Neuronal stem cell (in vitro differentiated cells): Measurements from ENCODE around the gene RPL7A.

ENCODE experiments used
- DNase-seq: peaks from one replicate; pipeline ENCODE4 v3.0.0-alpha.2; 2013; ENCODE audit warnings: low spot score
- H2AFZ ChIP-seq: one replicate; pipeline ENCODE4 v1.6.1; 2013; ENCODE audit warnings: mild to moderate bottlenecking, low read length, inconsistent platforms
- H2AK5ac ChIP-seq: 2 replicates; pipeline ENCODE4 v1.6.1; 2013; ENCODE audit warnings: low read depth, mild to moderate bottlenecking, inconsistent platforms, low read length, moderate library complexity, mixed read lengths
- H2BK120ac ChIP-seq: 2 replicates; pipeline ENCODE4 v1.6.1; 2013; ENCODE audit warnings: low read depth, mild to moderate bottlenecking, inconsistent platforms, low read length, moderate library complexity, mixed read lengths
- H2BK12ac ChIP-seq: one replicate; pipeline ENCODE4 v1.6.1; 2013; ENCODE audit warnings: low read length, inconsistent platforms
- H2BK15ac ChIP-seq: 2 replicates; pipeline ENCODE4 v1.6.1; 2013; ENCODE audit warnings: mild to moderate bottlenecking, low read length, inconsistent platforms, mixed read lengths
- H2BK5ac ChIP-seq: one replicate; pipeline ENCODE4 v1.6.1; 2013; ENCODE audit warnings: inconsistent platforms, mild to moderate bottlenecking, low read length, moderate library complexity
- H3K14ac ChIP-seq: one replicate; pipeline ENCODE4 v1.6.1; 2013; ENCODE audit warnings: low read length, inconsistent platforms
- H3K18ac ChIP-seq: 2 replicates; pipeline ENCODE4 v1.6.1; 2013; ENCODE audit warnings: low read length, inconsistent platforms
- H3K23ac ChIP-seq: 2 replicates; pipeline ENCODE4 v1.6.1; 2013; ENCODE audit warnings: low read depth, mild to moderate bottlenecking, mixed read lengths, low read length, inconsistent platforms; ENCODE audit not compliant: poor library complexity
- H3K27ac ChIP-seq: replicated peaks from 3 replicates; pipeline ENCODE4 v1.5.1; 2013; ENCODE audit warnings: low read length, inconsistent platforms
- H3K27me3 ChIP-seq, 3 experiments: 2 replicates each; pipeline ENCODE4 v1.6.1; 2013; ENCODE audit warnings: low read length in 3 of 3, mild to moderate bottlenecking in 2 of 3, inconsistent platforms in 1 of 3, low read depth in 1 of 3, mixed read lengths in 1 of 3, moderate library complexity in 1 of 3; ENCODE audit not compliant: control insufficient read depth in 3 of 3, insufficient read depth in 3 of 3
- H3K36me3 ChIP-seq, 2 donors: replicated peaks in 1 of 2; 2 replicates each; pipeline ENCODE4 v1.6.1; 2013; ENCODE audit warnings: low read length in 2 of 2; ENCODE audit not compliant: control insufficient read depth in 2 of 2, insufficient read depth in 2 of 2
- H3K4ac ChIP-seq: 2 replicates; pipeline ENCODE4 v1.6.1; 2013; ENCODE audit warnings: inconsistent platforms, mild to moderate bottlenecking, low read length, moderate library complexity
- H3K4me1 ChIP-seq, 2 donors: 1 replicate in 1 of 2; 2 replicates in 1 of 2; pipeline ENCODE4 v1.6.1; 2013; ENCODE audit warnings: low read length in 2 of 2, low read depth in 1 of 2; ENCODE audit not compliant: control insufficient read depth in 2 of 2, insufficient read depth in 1 of 2
- H3K4me2 ChIP-seq: one replicate; pipeline ENCODE4 v1.6.1; 2013; ENCODE audit warnings: mild to moderate bottlenecking, low read length, inconsistent platforms; ENCODE audit not compliant: insufficient read depth, poor library complexity, severe bottlenecking
- H3K4me3 ChIP-seq, 2 donors: 2 replicates each; pipeline ENCODE4 v1.5.1; 2013; ENCODE audit warnings: low read length in 2 of 2, mild to moderate bottlenecking in 2 of 2, inconsistent platforms in 1 of 2, moderate library complexity in 1 of 2
- H3K79me1 ChIP-seq: one replicate; pipeline ENCODE4 v1.6.1; 2013; ENCODE audit warnings: low read depth, mild to moderate bottlenecking, inconsistent platforms, low read length, moderate library complexity
- H3K9ac ChIP-seq: one replicate; pipeline ENCODE4 v1.6.1; 2013; ENCODE audit warnings: mild to moderate bottlenecking, low read depth, low read length, inconsistent platforms; ENCODE audit not compliant: poor library complexity
- H3K9me3 ChIP-seq, 2 donors: replicated peaks in 1 of 2; 2 replicates each; pipeline versions ENCODE3 to v1.6.1; 2013; ENCODE audit warnings: low read length in 2 of 2, mild to moderate bottlenecking in 2 of 2, inconsistent platforms in 1 of 2, low read depth in 1 of 2, mixed read lengths in 1 of 2, moderate library complexity in 1 of 2; ENCODE audit not compliant: control insufficient read depth in 2 of 2, insufficient read depth in 1 of 2
- H4K8ac ChIP-seq: one replicate; pipeline ENCODE4 v1.6.1; 2013; ENCODE audit warnings: low read depth, mild to moderate bottlenecking, inconsistent platforms, low read length, moderate library complexity
- H4K91ac ChIP-seq: one replicate; pipeline ENCODE4 v1.6.1; 2013; ENCODE audit warnings: low read length, low read depth, mild to moderate bottlenecking, inconsistent platforms; ENCODE audit not compliant: poor library complexity
- WGBS, 2 donors: extraction: QIAGEN DNeasy Blood & Tissue Kit; methylation state at CpG; one replicate each; pipeline ENCODE4 v1.1.7; 2013; ENCODE audit warnings: missing lambda C conversion rate in 2 of 2, mixed read lengths in 1 of 2; ENCODE audit not compliant: insufficient read length in 2 of 2, insufficient replicate concordance in 1 of 2; ENCODE audit errors: extremely low coverage in 2 of 2; 5-methylcytosine and 5-hydroxymethylcytosine counted together

Gene RPL7A

GRCh38 chr9:133360400-133361393 is 12.7 kb downstream of the RPL7A start:
- Histone ChIP-seq H3K27me3 (no peaks in the 10 kb centered on the region), H2BK120ac (no peak overlapping the region), H4K91ac (no peak overlapping the region), H3K4me2 (no peak overlapping the region), H2BK12ac (no peak overlapping the region), H3K27ac (no peak overlapping the region), H3K36me3 (peaks cover 43 to 82% of the 10 kb centered on the region in 2 donors), H2AK5ac (no peak overlapping the region), H3K4ac (no peak overlapping the region), H3K18ac (no peak overlapping the region), H3K23ac (no peak overlapping the region), H2BK5ac (no peak overlapping the region), H3K9ac (no peak overlapping the region), H4K8ac (no peak overlapping the region), H3K14ac (no peak overlapping the region), H3K79me1 (peaks cover 17% of the 10 kb centered on the region), H2BK15ac (no peak overlapping the region), H2AFZ (no peak overlapping the region), H3K9me3 (no peaks in the 10 kb centered on the region), H3K4me3 (no peak overlapping the region), H3K4me1 (peaks cover 4 to 10% of the 10 kb centered on the region in 2 donors)
- DNase-seq, result no peak
- WGBS, 2 donors, result no CpG with 5 or more reads among the region's 21 CpGs

GRCh38 chr9:133361507-133362092 is 13.6 kb downstream of the RPL7A start:
- WGBS, 2 donors, result no CpG with 5 or more reads among the region's 13 CpGs

GRCh38 chr9:133362359-133363044 is 14.5 kb downstream of the RPL7A start:
- Histone ChIP-seq H2BK12ac (no peak overlapping the region), H3K9ac (no peak overlapping the region), H3K4ac (no peak overlapping the region), H3K79me1 (peaks cover 14% of the 10 kb centered on the region), H3K36me3 (peaks cover 59 to 98% of the 10 kb centered on the region in 2 donors), H3K27ac (no peak overlapping the region), H3K18ac (no peak overlapping the region), H3K9me3 (no peaks in the 10 kb centered on the region), H3K4me3 (no peak overlapping the region), H4K91ac (no peak overlapping the region), H2AK5ac (no peak overlapping the region), H2AFZ (no peak overlapping the region), H2BK15ac (no peak overlapping the region), H4K8ac (no peak overlapping the region), H2BK5ac (no peak overlapping the region), H3K23ac (no peak overlapping the region), H3K27me3 (no peaks in the 10 kb centered on the region), H2BK120ac (no peak overlapping the region), H3K4me2 (no peak overlapping the region), H3K14ac (no peak overlapping the region), H3K4me1 (peaks cover 0 to under 1% of the 10 kb centered on the region in 2 donors)
- WGBS, 2 donors, result no CpG with 5 or more reads among the region's 15 CpGs
- DNase-seq, result no peak

More at GRCh38 chr9:133361507-133362092, 13.6 kb downstream of the RPL7A start:
- no peak overlapping the region for H2AK5ac ChIP-seq
- DNase-seq, result no peak
- H3K4me1 ChIP-seq, result peaks cover 4 to 6% of the 10 kb centered on the region in 2 donors
- no peak overlapping the region for H2BK12ac ChIP-seq
- no peaks in the 10 kb centered on the region for H3K9me3 ChIP-seq
- H3K4ac ChIP-seq, result no peak overlapping the region
- no peak overlapping the region for H2BK15ac ChIP-seq
- no peak overlapping the region for H3K4me2 ChIP-seq
- no peaks in the 10 kb centered on the region for H3K27me3 ChIP-seq
- H3K4me3 ChIP-seq, result no peak overlapping the region
- no peak overlapping the region for H4K91ac ChIP-seq
- no peak overlapping the region for H3K14ac ChIP-seq
- peaks cover 50 to 91% of the 10 kb centered on the region in 2 donors for H3K36me3 ChIP-seq
- no peak overlapping the region for H2BK120ac ChIP-seq
- no peak overlapping the region for H3K9ac ChIP-seq
- H3K18ac ChIP-seq, result no peak overlapping the region
- H2AFZ ChIP-seq, result no peak overlapping the region
- peaks cover 16% of the 10 kb centered on the region for H3K79me1 ChIP-seq
- no peak overlapping the region for H2BK5ac ChIP-seq
- H3K27ac ChIP-seq, result no peak overlapping the region
- no peak overlapping the region for H3K23ac ChIP-seq
- no peak overlapping the region for H4K8ac ChIP-seq
